Heart right ventricle (tissue), 16 donors: ENCODE measurements around the gene ACTR3C. TPM values are rescaled to one million over a fixed set of nuclear protein-coding genes. Genes with fewer than 3 reads are reported as not detected.
"Not testable (repeated sequence)": the region's sequence is repeated elsewhere in the genome, so short reads cannot be mapped to it uniquely, and the experiment has no call there.

ENCODE experiments used
- ATAC-seq, 8 donors: fragments of 200-7000 bp; cut with Tn5 transposase; one replicate each; pipeline ENCODE4 v1.9.1; 2020; ENCODE audit warnings: mild to moderate bottlenecking in 8 of 8, moderate library complexity in 8 of 8, moderate number of reproducible peaks in 1 of 8
- DNase-seq, 2 donors: peaks; one replicate each; pipeline ENCODE4 v3.0.0-alpha.2; 2020
- H3K27ac ChIP-seq, 10 donors: fragments of 200-600 bp; sonication (generic) in 2 of 10; one replicate each; pipeline versions ENCODE4 v1.5.0 to v1.8.0; 2020 to 2022; ENCODE audit warnings: mild to moderate bottlenecking in 3 of 10
- H3K27me3 ChIP-seq, 7 donors: fragments of 200-600 bp; one replicate each; pipeline ENCODE4 v1.8.0; 2021 to 2022; ENCODE audit warnings: mild to moderate bottlenecking in 2 of 7
- H3K36me3 ChIP-seq, 9 donors: fragments of 200-600 bp; sonication (generic) in 1 of 9; one replicate each; pipeline versions ENCODE4 v1.5.0 to v1.8.0; 2020 to 2022; ENCODE audit warnings: mild to moderate bottlenecking in 2 of 9
- H3K4me1 ChIP-seq, 9 donors: fragments of 200-600 bp; sonication (generic) in 1 of 9; one replicate each; pipeline versions ENCODE4 v1.5.0 to v1.8.0; 2020 to 2022; ENCODE audit warnings: mild to moderate bottlenecking in 4 of 9
- H3K4me3 ChIP-seq, 10 donors: fragments of 200-600 bp; sonication (generic) in 2 of 10; one replicate each; pipeline versions ENCODE4 v1.5.0 to v1.8.0; 2020 to 2022; ENCODE audit warnings: mild to moderate bottlenecking in 7 of 10, moderate library complexity in 2 of 10
- H3K9me3 ChIP-seq, 11 donors: fragments of 200-600 bp in 10 of 11; sonication (generic) in 2 of 11; one replicate each; pipeline versions ENCODE4 v1.5.0 to v1.8.0; 2013 to 2022; ENCODE audit warnings: mild to moderate bottlenecking in 2 of 11, control low read depth in 1 of 11, moderate library complexity in 1 of 11
- WGBS, 2 donors: extraction: QIAGEN DNeasy Blood & Tissue Kit; methylation state at CpG; one replicate each; pipeline ENCODE4 v1.1.7; 2013; ENCODE audit warnings: inconsistent platforms in 1 of 2; 5-methylcytosine and 5-hydroxymethylcytosine counted together
- intact Hi-C, 10 donors: fragments of 100-400 bp; cut with DNase I; formaldehyde crosslinking; loops; one replicate each; pipeline versions ENCODE4 v1.11.1 to v1.14.2; 2022
- polyA plus RNA-seq, 2 donors: library from polyadenylated mRNA; stranded (reverse); fragments of 200-250 nt; gene quantifications; one replicate each; pipeline ENCODE4 v1.2.3, GENCODE V29; 2013
- total RNA-seq, 10 donors: library from RNA; stranded (reverse); fragmentation: NEBNext Ultra II Directional in 3 of 10; extraction: Animal tissue kit (Norgen Biotek cat#: 25700) in 3 of 10; gene quantifications; one replicate each; pipeline versions ENCODE4 v1.2.1 to v1.2.4, GENCODE V29; 2021 to 2023
- TF ChIP-seq, protein P1 (sequence below), 9 donors: fragments of 200-600 bp; sonication (generic) in 2 of 9; IDR thresholded peaks; one replicate each; pipeline versions ENCODE4 v1.5.0 to v1.8.0; 2021 to 2022; ENCODE audit warnings: antibody characterized with exemption in 9 of 9, mild to moderate bottlenecking in 5 of 9, moderate library complexity in 1 of 9
- donor health status: Arrhythmogenic right ventricular cardiomyopathy.
- donor health status: ischemic (EF 13 %, LVEDD 7.1; RV severe dilation, severe dysfunction).
- donor health status: healthy with polysubstance abuse.
- donor health status: DM: no; HTN: yes; CAD: no.
- donor health status: DM: no; HTN: no; CAD: no.
- donor health status: ischemic (EF 25% LVEDD 6.9; RV normal size, moderate dysfunction).
- donor health status: ischemic (EF 25% LVEDD 5.7; RV mildly dilated, moderate dysfunction).
- donor health status: healthy.
- donor health status: DM: yes; HTN: yes; CAD: no.
- donor health status: Ischemic cardiomyopathy.
- donor health status: ischemic (EF 35%, LVEDD 5.7; RV mildly dilated, moderate dysfunction).
- donor health status: nonischemic (EF 11% LVEDD 7.7; RV severe dilation, severe dysfunction).
- donor health status: DM: yes; HTN: yes; CAD: no.
- donor health status: PGD.
- donor health status: ischemic (EF 29% LVEDD 5.4; RV normal size, mild dysfunction).
- donor health status: nonischemic (EF 23%, LVEDD 6.1; RV moderate dilation, normal function).

The ACTR3C gene
- total and polyA plus RNA-seq, 12 donors: 2.6 to 7.0 (median 3.5) TPM

DNA sequence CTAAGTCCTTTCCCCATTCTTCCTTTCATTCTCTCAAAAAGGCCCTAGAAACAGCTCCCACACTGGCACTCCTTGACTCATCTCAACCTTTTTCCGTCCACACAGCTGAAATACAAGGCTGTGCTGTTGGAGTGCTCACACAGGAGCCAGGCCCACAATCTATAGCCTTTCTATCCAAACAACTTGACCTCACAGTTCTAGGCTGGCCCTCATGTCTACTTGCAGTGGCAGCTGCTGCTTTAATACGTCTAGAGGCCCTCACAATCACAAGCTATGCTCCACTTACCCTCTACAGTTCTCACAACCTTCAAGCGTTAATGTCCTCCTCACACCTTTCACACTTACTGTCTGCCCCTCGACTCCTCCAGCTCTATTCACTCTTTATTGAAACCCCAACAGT lies 12.2 kb downstream of the ACTR3C start:
- peaks cover 0 to 5% (median 0%) of the 10 kb centered on the region in 7 donors for H3K27me3 ChIP-seq
- DNase-seq (no peak), ATAC-seq (no peak)
- no peak overlapping the region for H3K27ac ChIP-seq
- TF ChIP-seq, protein P1, sequence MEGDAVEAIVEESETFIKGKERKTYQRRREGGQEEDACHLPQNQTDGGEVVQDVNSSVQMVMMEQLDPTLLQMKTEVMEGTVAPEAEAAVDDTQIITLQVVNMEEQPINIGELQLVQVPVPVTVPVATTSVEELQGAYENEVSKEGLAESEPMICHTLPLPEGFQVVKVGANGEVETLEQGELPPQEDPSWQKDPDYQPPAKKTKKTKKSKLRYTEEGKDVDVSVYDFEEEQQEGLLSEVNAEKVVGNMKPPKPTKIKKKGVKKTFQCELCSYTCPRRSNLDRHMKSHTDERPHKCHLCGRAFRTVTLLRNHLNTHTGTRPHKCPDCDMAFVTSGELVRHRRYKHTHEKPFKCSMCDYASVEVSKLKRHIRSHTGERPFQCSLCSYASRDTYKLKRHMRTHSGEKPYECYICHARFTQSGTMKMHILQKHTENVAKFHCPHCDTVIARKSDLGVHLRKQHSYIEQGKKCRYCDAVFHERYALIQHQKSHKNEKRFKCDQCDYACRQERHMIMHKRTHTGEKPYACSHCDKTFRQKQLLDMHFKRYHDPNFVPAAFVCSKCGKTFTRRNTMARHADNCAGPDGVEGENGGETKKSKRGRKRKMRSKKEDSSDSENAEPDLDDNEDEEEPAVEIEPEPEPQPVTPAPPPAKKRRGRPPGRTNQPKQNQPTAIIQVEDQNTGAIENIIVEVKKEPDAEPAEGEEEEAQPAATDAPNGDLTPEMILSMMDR (IDR thresholded peaks at IDR 0.05): no peak
- H3K4me3 ChIP-seq: no peak overlapping the region
- peaks cover 0 to 3% (median 0%) of the 10 kb centered on the region in 9 donors for H3K4me1 ChIP-seq
- no peaks in the 10 kb centered on the region for H3K36me3 ChIP-seq
- H3K9me3 ChIP-seq: no peaks in the 10 kb centered on the region
- WGBS, 2 donors: 91 to 93% methylated on average over 4 of the region's 4 CpGs
- intact Hi-C loops: no loop called here

DNA sequence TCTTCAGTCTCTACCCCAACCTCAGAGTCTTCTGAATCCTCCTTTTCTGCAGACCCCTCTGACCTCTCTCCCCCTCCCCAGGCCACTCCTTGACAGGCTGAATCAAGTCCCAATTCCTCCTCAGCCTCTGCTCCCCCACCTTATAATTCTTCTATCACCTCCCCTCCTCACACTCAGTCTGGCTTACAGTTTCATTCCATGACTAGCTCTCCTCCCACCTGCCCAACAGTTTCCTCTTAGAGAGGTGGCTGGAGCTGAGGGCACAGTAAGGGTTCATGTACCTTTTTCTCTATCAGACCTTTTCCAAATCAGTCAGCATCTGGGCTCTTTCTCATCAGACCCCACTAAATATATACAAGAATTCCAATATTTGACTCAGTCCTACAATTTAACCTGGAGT lies 14.8 kb downstream of the ACTR3C start:
- no peak for DNase-seq
- Histone ChIP-seq H3K9me3 (no peaks in the 10 kb centered on the region), H3K27ac (no peak overlapping the region), H3K4me3 (no peak overlapping the region), H3K4me1 (peaks cover 0 to 3% (median 0%) of the 10 kb centered on the region in 9 donors), H3K36me3 (no peaks in the 10 kb centered on the region), H3K27me3 (peaks cover 0 to 5% (median 0%) of the 10 kb centered on the region in 7 donors)
- TF ChIP-seq, protein P1 (IDR thresholded peaks at IDR 0.05): no peak
- no peak for ATAC-seq
- intact Hi-C loops: no loop called here

DNA sequence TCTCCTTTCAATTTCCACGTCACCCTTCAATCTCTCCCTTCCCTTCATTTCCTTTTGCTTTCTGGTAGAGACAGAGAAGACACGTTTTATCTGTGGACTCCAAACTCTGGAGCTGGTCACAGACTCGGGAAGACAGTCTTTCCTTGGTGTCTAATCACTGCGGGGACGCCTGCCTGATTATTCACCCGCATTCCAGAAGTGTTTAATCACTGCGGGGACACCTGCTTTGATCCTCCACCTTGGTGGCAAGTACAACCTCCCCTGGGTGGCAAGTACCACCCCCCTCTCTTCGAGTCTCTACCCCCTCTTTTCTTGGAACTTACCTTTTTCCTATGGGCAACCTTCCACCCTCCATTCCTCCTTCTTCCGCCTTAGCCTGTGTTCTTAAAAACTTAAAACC lies 15.4 kb downstream of the ACTR3C start:
- WGBS, 2 donors: 74 to 81% methylated on average over 9 of the region's 9 CpGs
- H3K27ac ChIP-seq: no peak overlapping the region
- intact Hi-C loops: no loop called here
- TF ChIP-seq, protein P1 (IDR thresholded peaks at IDR 0.05): no peak
- H3K9me3 ChIP-seq: no peaks in the 10 kb centered on the region
- peaks cover 0 to 5% (median 0%) of the 10 kb centered on the region in 7 donors for H3K27me3 ChIP-seq
- ATAC-seq (no peak), DNase-seq (no peak)
- no peak overlapping the region for H3K4me3 ChIP-seq
- H3K4me1 ChIP-seq: peaks cover 0 to 3% (median 0%) of the 10 kb centered on the region in 9 donors
- no peaks in the 10 kb centered on the region for H3K36me3 ChIP-seq

DNA sequence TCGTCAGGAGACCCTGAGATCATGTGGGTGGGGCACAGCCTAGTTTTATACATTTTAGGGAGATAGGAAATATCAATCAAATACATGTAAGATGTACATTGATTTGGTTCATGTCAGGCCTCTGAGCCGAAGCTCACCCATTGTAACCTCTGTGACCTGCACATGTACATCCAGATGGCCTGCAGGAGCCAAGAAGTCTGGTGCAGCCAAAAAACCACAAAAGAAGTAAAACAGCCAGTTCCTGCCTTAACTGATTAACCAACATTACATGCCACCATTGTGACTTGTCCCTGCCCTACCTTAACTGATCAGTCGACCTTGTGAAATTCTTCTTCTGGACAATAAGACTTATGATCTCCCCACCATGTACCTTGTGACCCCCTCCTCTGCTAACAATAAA lies 16.2 kb downstream of the ACTR3C start:
- TF ChIP-seq, protein P1 (IDR thresholded peaks at IDR 0.05): no peak
- no peak overlapping the region for H3K4me3 ChIP-seq
- H3K27ac ChIP-seq: no peak overlapping the region
- no peaks in the 10 kb centered on the region for H3K4me1 ChIP-seq
- 72 to 76% methylated on average over 3 of the region's 3 CpGs for WGBS, 2 donors
- ATAC-seq (no peak), DNase-seq (no peak)
- no peaks in the 10 kb centered on the region for H3K36me3 ChIP-seq
- intact Hi-C loops: no loop called here
- peaks cover 0 to 5% (median 0%) of the 10 kb centered on the region in 7 donors for H3K27me3 ChIP-seq
- no peaks in the 10 kb centered on the region for H3K9me3 ChIP-seq

DNA sequence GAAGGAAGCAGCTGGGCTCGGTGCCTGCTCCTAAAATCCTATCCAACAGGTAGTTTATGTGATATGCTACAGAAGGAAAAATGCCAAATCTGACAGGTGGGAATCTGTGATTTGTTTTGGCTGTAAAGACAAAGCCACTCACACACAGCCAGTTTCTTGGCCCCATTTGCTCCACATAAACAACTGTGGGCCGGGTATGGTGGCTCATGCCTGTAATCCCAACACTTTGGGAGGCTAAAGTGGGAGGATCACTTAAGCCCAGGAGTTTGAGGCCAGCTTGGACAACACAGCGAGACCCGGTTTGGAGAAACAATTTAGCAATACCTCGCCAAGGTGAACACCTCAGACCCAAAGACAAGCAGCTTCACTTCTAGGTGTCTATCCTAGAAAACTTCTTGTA lies 17.0 kb downstream of the ACTR3C start:
- intact Hi-C loops, ATAC-seq, H3K9me3 ChIP-seq: not testable (repeated sequence)

DNA sequence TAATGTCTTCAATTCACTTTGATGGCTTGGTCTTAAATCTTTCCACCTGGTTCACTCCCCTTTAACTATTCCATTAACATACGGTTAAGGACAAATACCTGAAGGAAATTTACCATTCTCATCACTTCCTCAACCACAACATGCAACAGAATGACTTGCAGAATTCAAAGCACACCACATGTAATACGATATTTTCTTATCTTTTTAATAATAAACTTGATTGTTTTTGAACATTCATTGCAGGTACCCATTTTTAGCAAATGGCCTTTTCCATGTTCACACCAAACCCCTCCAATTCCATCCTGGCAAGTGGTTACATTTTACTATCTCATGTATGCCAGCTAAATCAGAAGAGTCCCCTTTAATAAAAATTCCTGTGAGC lies 17.5 kb downstream of the ACTR3C start:
- DNase-seq, intact Hi-C loops, ATAC-seq, H3K36me3 ChIP-seq, H3K4me3 ChIP-seq, H3K27me3 ChIP-seq, H3K27ac ChIP-seq, H3K9me3 ChIP-seq, H3K4me1 ChIP-seq: not testable (repeated sequence)
- WGBS, 2 donors: 60 to 82% methylated on average over 2 of the region's 2 CpGs

More for the DNA sequence above, 17.0 kb downstream of the ACTR3C start:
- WGBS, 2 donors: 81 to 85% methylated on average over 5 of the region's 5 CpGs
- not testable (repeated sequence) for H3K27ac ChIP-seq, H3K4me1 ChIP-seq, H3K27me3 ChIP-seq, H3K4me3 ChIP-seq, H3K36me3 ChIP-seq, DNase-seq

DNA sequence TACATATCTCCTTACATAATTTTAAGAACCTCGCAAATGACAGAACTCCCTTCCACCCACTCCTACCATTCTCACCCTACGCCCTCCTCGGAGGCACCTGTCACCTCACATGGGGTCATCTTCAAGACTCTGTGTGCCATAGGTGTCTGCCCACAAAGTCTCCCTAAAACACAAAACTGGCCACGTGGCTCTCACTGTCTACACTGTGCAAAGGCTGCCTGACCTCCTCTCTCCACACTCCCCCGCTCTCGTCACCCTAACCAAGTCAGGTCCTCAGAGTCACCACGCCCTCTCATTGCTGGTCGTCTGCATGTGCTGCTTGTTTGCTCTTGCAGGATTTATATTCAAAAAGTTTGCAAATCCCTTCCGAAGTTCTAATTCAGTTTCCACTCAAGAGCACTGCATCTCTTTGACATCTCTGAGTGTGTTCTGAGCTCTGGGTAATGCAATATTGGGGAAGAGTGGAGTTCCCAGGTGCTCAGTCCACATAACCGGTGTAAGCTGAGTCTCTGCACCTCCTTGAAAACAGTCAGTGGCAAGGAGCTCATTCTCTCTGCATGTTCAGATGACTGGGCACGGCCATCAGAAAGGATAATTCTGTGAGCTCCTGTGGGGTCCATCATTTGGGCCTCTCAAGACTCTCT lies 18.0 kb downstream of the ACTR3C start:
- intact Hi-C loops: not testable (repeated sequence)
- WGBS, 2 donors: 84 to 85% methylated on average over 11 of the region's 11 CpGs

More for the DNA sequence above, 18.0 kb downstream of the ACTR3C start:
- ATAC-seq, H3K27ac ChIP-seq, H3K4me1 ChIP-seq, H3K27me3 ChIP-seq, H3K9me3 ChIP-seq, H3K36me3 ChIP-seq, H3K4me3 ChIP-seq, DNase-seq: not testable (repeated sequence)
